GM19043 (cell line): ENCODE data around the gene DACT2.
"Not testable (repeated sequence)": the region's sequence is repeated elsewhere in the genome, so short reads cannot be mapped to it uniquely, and the experiment has no call there.

Experiments used
- ATAC-seq: cut with Tn5 transposase; IDR thresholded peaks from one replicate; pipeline ENCODE4 v1.9.1; 2021; ENCODE audit warnings: low read depth; ENCODE audit not compliant: unreplicated experiment

DACT2 gene

GRCh38 chr6:168305096-168305749, 14.4 kb downstream of the DACT2 start:
- no peak for ATAC-seq

GRCh38 chr6:168304752-168305015, 14.9 kb downstream of the DACT2 start:
- no peak for ATAC-seq

GRCh38 chr6:168303982-168304751, 15.4 kb downstream of the DACT2 start:
- no peak for ATAC-seq

GRCh38 chr6:168302534-168302933, 17.0 kb downstream of the DACT2 start:
- ATAC-seq: no peak

GRCh38 chr6:168301648-168302398, 17.8 kb downstream of the DACT2 start:
- ATAC-seq: no peak

- no peak for ATAC-seq
Measured at GRCh38 chr6:168300975-168301647, 18.5 kb downstream of the DACT2 start.

GRCh38 chr6:168299541-168300511, 19.8 kb downstream of the DACT2 start:
- no peak for ATAC-seq

- no peak for ATAC-seq
Measured at GRCh38 chr6:168297643-168298042, 21.9 kb downstream of the DACT2 start.

GRCh38 chr6:168294901-168295300, 24.7 kb downstream of the DACT2 start:
- no peak for ATAC-seq

GRCh38 chr6:168293636-168294530, 25.7 kb downstream of the DACT2 start:
- no peak for ATAC-seq

- no peak for ATAC-seq
Measured at GRCh38 chr6:168292826-168293225, 26.8 kb downstream of the DACT2 start.

GRCh38 chr6:168291450-168291849, 28.1 kb downstream of the DACT2 start:
- no peak for ATAC-seq

- ATAC-seq: no peak
Measured at GRCh38 chr6:168290095-168290494, 29.5 kb downstream of the DACT2 start.

GRCh38 chr6:168289571-168289962, 30.0 kb downstream of the DACT2 start:
- ATAC-seq: no peak

GRCh38 chr6:168288781-168289570, 30.6 kb downstream of the DACT2 start:
- ATAC-seq: no peak

GRCh38 chr6:168287460-168287859, 32.1 kb downstream of the DACT2 start:
- ATAC-seq: not testable (repeated sequence)

- ATAC-seq: not testable (repeated sequence)
Measured at GRCh38 chr6:168286771-168287446, 32.7 kb downstream of the DACT2 start.

- ATAC-seq: no peak
Measured at GRCh38 chr6:168286116-168286515, 33.5 kb downstream of the DACT2 start.
